Cardiac fibroblast (primary cell): ENCODE results near the gene CDK14.

Source experiments
- DNase-seq, 2 donors: peaks; one replicate each; pipeline versions ENCODE4 v3.0.0 to v3.0.0-alpha.2; 2010; ENCODE audit warnings: low read depth in 2 of 2
- H3K4me3 ChIP-seq, 2 donors: replicated peaks in 1 of 2; 1 replicate in 1 of 2; 2 replicates in 1 of 2; pipeline ENCODE4 v1.5.1; 2011; ENCODE audit warnings: low read depth in 2 of 2, low read length in 2 of 2, mild to moderate bottlenecking in 2 of 2, moderate library complexity in 1 of 2
- TF ChIP-seq, protein P1 (sequence below): IDR thresholded peaks from one replicate; pipeline ENCODE4 v1.5.1; 2011; ENCODE audit warnings: low read depth, mild to moderate bottlenecking, low read length, inconsistent platforms

Gene CDK14

DNA sequence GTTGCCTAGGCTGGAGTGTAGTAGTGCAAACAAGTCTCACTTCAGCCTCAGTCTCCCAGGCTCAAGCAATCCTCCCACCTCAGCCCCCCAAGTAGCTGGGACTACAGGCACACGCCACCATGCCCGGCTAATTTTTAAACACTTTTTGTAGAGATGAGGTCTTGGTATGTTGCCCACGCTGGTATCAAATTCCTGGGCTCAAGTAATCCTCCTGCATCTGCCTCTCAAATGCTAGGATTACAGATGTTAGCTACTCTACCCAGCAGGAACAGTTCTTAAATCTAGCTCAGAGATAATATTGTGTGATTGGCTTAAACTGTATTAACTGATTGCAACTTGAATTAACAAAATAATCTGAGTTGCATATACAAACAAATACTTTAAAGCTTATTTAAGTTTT, 82.9 kb downstream of the CDK14 start:
- no peak for DNase-seq
- TF ChIP-seq, protein P1, sequence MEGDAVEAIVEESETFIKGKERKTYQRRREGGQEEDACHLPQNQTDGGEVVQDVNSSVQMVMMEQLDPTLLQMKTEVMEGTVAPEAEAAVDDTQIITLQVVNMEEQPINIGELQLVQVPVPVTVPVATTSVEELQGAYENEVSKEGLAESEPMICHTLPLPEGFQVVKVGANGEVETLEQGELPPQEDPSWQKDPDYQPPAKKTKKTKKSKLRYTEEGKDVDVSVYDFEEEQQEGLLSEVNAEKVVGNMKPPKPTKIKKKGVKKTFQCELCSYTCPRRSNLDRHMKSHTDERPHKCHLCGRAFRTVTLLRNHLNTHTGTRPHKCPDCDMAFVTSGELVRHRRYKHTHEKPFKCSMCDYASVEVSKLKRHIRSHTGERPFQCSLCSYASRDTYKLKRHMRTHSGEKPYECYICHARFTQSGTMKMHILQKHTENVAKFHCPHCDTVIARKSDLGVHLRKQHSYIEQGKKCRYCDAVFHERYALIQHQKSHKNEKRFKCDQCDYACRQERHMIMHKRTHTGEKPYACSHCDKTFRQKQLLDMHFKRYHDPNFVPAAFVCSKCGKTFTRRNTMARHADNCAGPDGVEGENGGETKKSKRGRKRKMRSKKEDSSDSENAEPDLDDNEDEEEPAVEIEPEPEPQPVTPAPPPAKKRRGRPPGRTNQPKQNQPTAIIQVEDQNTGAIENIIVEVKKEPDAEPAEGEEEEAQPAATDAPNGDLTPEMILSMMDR: no peak
- H3K4me3 ChIP-seq: no peak overlapping the region

DNA sequence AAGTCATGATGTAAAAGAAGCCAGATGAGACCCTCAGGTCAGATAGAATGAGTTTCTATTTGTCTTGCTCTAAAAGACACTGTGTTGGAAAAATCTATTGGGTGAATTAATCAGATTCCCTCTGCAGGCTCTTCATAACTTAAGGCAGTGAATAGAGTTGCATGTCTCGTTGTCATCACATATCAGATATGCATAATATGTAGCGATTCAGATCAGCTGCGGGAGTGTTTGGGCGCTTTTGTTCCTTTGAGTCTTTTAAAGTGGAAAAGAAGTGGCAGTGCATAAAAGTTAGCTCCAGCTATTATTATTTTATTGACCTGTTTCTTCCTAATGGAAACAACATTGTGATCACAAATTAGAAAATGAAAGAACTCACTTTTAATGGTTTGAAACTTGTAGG, 84.4 kb downstream of the CDK14 start:
- TF ChIP-seq, protein P1: no peak
- H3K4me3 ChIP-seq: no peak overlapping the region
- DNase-seq: no peak

DNA sequence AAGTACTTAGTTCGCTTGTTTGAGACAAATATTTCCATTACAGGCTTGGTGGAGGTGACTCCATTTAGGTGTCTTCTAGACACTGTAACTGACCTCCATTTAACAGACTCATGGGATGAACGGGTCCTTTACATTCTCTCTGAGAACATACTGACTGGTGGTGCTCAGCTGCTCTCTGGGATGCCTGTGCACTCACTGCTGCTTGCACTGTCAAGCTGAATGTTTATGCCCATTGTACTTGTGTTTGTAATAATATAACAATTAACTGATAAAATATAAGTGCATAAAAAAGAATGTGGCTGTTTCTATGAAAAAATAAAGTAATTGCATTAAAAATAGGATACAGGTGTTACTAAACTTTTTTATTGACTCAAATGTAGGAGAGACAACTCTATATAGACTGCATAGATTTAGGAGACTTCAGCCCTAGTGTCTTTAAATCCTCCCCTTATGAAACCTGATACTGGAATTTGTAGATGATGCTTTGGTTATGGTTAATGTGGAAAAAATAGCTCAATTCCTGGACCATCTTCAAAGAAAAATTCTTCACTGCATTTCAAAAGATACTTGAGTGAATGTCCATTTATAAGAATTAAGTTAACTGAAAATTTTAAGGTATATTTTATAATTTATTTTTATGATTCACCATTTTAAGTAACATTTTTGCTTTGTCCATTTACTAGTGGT, 85.4 kb downstream of the CDK14 start:
- TF ChIP-seq, protein P1: no peak
- no peak overlapping the region for H3K4me3 ChIP-seq
- peak in 1 of 2 donors; percentile 54 for DNase-seq

DNA sequence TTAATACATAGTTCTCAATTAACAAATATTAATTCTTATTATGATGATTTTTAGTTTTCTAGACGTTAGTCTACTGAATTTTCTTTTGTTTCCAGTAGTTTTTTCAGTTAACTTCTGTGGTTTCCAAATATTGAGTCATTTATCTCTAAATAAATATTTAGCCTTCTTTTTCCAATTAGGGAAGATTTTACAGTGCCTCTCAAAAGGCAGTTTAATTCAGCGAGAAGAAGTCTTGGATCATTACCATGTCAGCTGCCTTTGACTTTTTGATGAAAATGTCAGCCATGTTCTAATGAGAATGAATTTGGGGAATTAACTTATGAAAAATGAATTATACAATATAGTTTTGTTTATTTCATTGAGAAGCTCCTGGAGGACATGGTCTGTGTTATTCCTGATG, 90.0 kb downstream of the CDK14 start:
- no peak for DNase-seq
- no peak overlapping the region for H3K4me3 ChIP-seq
- TF ChIP-seq, protein P1: no peak

DNA sequence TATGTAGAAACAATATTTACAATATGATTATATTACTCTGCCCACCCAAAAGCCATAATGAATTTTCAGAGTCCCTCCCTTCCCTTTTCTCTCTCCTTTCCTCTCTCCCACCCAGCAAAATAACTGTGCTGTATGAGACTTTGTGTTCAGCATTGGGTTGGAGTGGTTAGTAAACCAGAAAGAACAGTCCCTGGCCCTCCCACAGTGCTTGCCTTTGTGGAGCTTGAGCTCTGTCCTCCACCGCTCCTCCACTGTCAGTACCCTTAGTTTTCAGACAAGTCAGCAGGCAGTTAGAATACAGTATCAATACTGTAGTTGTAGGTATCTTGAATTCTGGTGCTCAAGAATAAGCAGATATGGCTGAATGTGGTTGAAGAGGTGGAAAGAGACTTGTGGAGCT, 92.7 kb downstream of the CDK14 start:
- no peak for DNase-seq
- TF ChIP-seq, protein P1: no peak
- H3K4me3 ChIP-seq: no peak overlapping the region

DNA sequence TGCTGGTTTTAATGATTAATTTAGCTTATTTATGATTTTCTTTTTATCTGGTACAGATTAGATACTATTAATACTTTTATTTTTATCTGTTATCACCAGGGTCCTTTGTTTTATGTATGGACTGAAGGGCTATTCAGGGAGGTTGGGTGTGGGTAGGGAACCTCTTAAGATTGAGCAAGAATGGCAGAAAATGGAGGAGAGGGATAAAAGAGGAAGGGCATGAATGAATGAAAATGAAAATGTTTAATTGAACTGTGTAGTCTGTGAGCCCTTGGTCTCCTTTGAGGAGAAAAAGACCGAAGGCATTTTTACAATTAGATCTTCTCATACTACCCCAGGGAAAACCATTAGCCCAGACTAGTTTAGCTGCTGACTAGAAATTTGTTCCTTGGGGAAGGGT, 93.1 kb downstream of the CDK14 start:
- DNase-seq: no peak
- no peak overlapping the region for H3K4me3 ChIP-seq
- TF ChIP-seq, protein P1: no peak
